MM.1S (cell line): ENCODE results near the gene PSMB8.

ENCODE experiments used
- CTCF ChIP-seq: fragments of 300-600 bp; sonication (generic); IDR thresholded peaks from 2 replicates; pipeline ENCODE4 v1.5.1; 2016; ENCODE audit warnings: antibody characterized with exemption, low read length, mixed read lengths
- EZH2 ChIP-seq: fragments of 300-600 bp; sonication (generic); optimal IDR thresholded peaks from 2 replicates; pipeline ENCODE3; 2017; ENCODE audit warnings: low read depth, mild to moderate bottlenecking, antibody characterized with exemption, low read length, mixed read lengths
- EZH2phosphoT487 ChIP-seq: fragments of 300-600 bp; sonication (generic); IDR thresholded peaks from 2 replicates; pipeline ENCODE4 v1.6.1; 2018; ENCODE audit warnings: antibody characterized with exemption, low read length

DNA sequence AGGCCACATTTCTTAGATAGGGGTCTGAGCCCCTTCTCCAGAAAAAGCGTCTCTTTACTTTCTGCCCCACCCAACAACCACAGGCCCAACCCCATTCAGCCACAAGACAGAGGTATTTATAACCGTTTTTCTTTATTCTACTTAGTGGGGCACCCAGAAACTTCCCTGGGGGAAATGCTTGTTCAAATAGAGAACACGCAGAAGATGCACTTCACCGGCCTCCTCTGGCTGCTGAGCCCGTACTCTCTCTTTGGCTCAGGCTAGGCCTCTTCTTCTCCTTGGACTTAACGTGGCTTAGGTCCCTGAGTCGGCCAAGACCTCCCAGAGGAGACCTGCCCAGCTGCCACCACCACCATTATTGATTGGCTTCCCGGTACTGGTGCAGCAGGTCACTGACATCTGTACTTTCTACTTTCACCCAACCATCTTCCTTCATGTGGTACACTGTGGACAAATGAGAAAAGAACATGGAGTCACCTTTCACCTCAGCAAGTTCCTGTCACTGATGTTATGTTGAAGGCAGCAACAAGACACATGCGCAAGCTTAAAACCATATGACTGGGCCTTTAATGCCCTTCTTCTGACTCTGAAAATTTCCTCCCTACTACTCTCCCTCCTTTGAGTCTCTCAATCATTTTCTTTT is 3.1 kb downstream of the PSMB8 start:
- TF ChIP-seq EZH2 = no peak
- TF ChIP-seq EZH2phosphoT487 = no peak
- no peak for TF ChIP-seq CTCF
